IMR-90 (cell line): ENCODE data around the gene PDLIM1. TPM values are rescaled to one million over a fixed set of nuclear protein-coding genes. Genes with fewer than 3 reads are reported as not detected.
A peak's percentile ranks its signal among the peaks of the same experiment; 100 is the strongest.

Experiments
- ATAC-seq: fragments of 200-7000 bp; cut with Tn5 transposase; 2 replicates; pipeline ENCODE4 v1.9.1; 2020; ENCODE audit warnings: low read depth, mild to moderate bottlenecking, moderate library complexity
- BruUV-seq: library from RNA; stranded (reverse); fragments of 400-500 nt; replicated peaks from 2 replicates; lab custom pipeline; 2021; lab: Mats Ljungman, UMichigan
- CTCF ChIA-PET: fragments of 300-600 bp; formaldehyde crosslinking; extraction: SDS; loops from one replicate; lab custom pipeline; 2021; ENCODE audit warnings: antibody characterized with exemption; lab: Yijun Ruan, JAX
- POLR2A ChIA-PET: fragments of 300-600 bp; sonication (Branson Sonifier 250); formaldehyde crosslinking; loops from one replicate; lab custom pipeline; 2022; ENCODE audit warnings: antibody characterized with exemption; ENCODE audit not compliant: unreplicated experiment; lab: Charles Lee
- DNase-seq: peaks from one replicate; pipeline ENCODE4 v3.0.0; 2013
- H2AFZ ChIP-seq: replicated peaks from 2 replicates; pipeline ENCODE3; 2013; ENCODE audit warnings: low read length, mild to moderate bottlenecking; ENCODE audit not compliant: poor library complexity
- H2AK5ac ChIP-seq: 2 replicates; pipeline ENCODE4 v1.6.1; 2013; ENCODE audit warnings: low read depth, low read length, inconsistent platforms
- H2AK9ac ChIP-seq: replicated peaks from 2 replicates; pipeline ENCODE3; 2013; ENCODE audit warnings: mild to moderate bottlenecking, low read depth, low read length, moderate library complexity; ENCODE audit not compliant: poor library complexity
- H2BK120ac ChIP-seq: 2 replicates; pipeline ENCODE4 v1.6.1; 2013; ENCODE audit warnings: low read depth, low read length, inconsistent platforms
- H2BK15ac ChIP-seq: 3 replicates; pipeline ENCODE4 v1.6.1; 2013; ENCODE audit warnings: low read depth, low read length, inconsistent platforms
- H2BK20ac ChIP-seq: 2 replicates; pipeline ENCODE4 v1.6.1; 2013; ENCODE audit warnings: low read depth, mild to moderate bottlenecking, inconsistent platforms, low read length, moderate library complexity
- H2BK5ac ChIP-seq: 2 replicates; pipeline ENCODE4 v1.6.1; 2013; ENCODE audit warnings: mild to moderate bottlenecking, low read depth, low read length, inconsistent platforms; ENCODE audit not compliant: poor library complexity, severe bottlenecking
- H3K14ac ChIP-seq: replicated peaks from 2 replicates; pipeline ENCODE4 v1.6.1; 2013; ENCODE audit warnings: low read depth, low read length, inconsistent platforms
- H3K18ac ChIP-seq: 2 replicates; pipeline ENCODE4 v1.6.1; 2013; ENCODE audit warnings: low read depth, low read length, control low read depth
- H3K23ac ChIP-seq: 2 replicates; pipeline ENCODE4 v1.6.1; 2013; ENCODE audit warnings: low read depth, low read length, inconsistent platforms
- H3K27ac ChIP-seq: 2 replicates; pipeline ENCODE4 v1.5.1; 2013; ENCODE audit warnings: mild to moderate bottlenecking, control low read depth, low read length; ENCODE audit not compliant: insufficient read depth
- H3K27me3 ChIP-seq: 2 replicates; pipeline ENCODE4 v1.6.1; 2013; ENCODE audit warnings: low read length; ENCODE audit not compliant: control insufficient read depth, insufficient read depth
- H3K36me3 ChIP-seq: 2 replicates; pipeline ENCODE4 v1.6.1; 2013; ENCODE audit warnings: low read length, mixed read lengths; ENCODE audit not compliant: control insufficient read depth, insufficient read depth
- H3K4ac ChIP-seq: 2 replicates; pipeline ENCODE4 v1.6.1; 2013; ENCODE audit warnings: low read depth, low read length, inconsistent platforms
- H3K4me1 ChIP-seq: 2 replicates; pipeline ENCODE4 v1.6.1; 2013; ENCODE audit warnings: low read length, mixed read lengths; ENCODE audit not compliant: control insufficient read depth, insufficient read depth
- H3K4me2 ChIP-seq: 2 replicates; pipeline ENCODE4 v1.6.1; 2013; ENCODE audit warnings: low read depth, mild to moderate bottlenecking, control low read depth, low read length, moderate library complexity
- H3K4me3 ChIP-seq: 2 replicates; pipeline ENCODE4 v1.5.1; 2013; ENCODE audit warnings: low read depth, mild to moderate bottlenecking, control low read depth, low read length, moderate library complexity; ENCODE audit not compliant: insufficient read depth
- H3K56ac ChIP-seq: 2 replicates; pipeline ENCODE4 v1.6.1; 2013; ENCODE audit warnings: low read length, inconsistent platforms; ENCODE audit not compliant: insufficient read depth; ENCODE audit errors: extremely low read depth
- H3K79me1 ChIP-seq, 2 experiments: 2 replicates each; pipeline ENCODE4 v1.6.1; 2013; ENCODE audit warnings: low read length in 2 of 2, inconsistent platforms in 1 of 2, low read depth in 1 of 2
- H3K9ac ChIP-seq: 2 replicates; pipeline ENCODE4 v1.6.1; 2013; ENCODE audit warnings: low read depth, low read length, control low read depth
- H3K9me1 ChIP-seq: 2 replicates; pipeline ENCODE4 v1.6.1; 2013; ENCODE audit warnings: low read length, inconsistent platforms; ENCODE audit not compliant: insufficient read depth
- H3K9me3 ChIP-seq: 2 replicates; pipeline ENCODE4 v1.6.1; 2013; ENCODE audit warnings: low read length; ENCODE audit not compliant: control insufficient read depth, insufficient read depth
- H4K20me1 ChIP-seq: 2 replicates; pipeline ENCODE4 v1.6.1; 2013; ENCODE audit warnings: low read length, inconsistent platforms; ENCODE audit not compliant: insufficient read depth
- H4K5ac ChIP-seq: 2 replicates; pipeline ENCODE4 v1.6.1; 2013; ENCODE audit warnings: mild to moderate bottlenecking, low read depth, low read length, control low read depth
- H4K8ac ChIP-seq, 2 experiments: 2 replicates each; pipeline ENCODE4 v1.6.1; 2013; ENCODE audit warnings: low read depth in 2 of 2, low read length in 2 of 2, control low read depth in 1 of 2, inconsistent platforms in 1 of 2
- H4K91ac ChIP-seq: 2 replicates; pipeline ENCODE4 v1.6.1; 2013; ENCODE audit warnings: low read depth, low read length, inconsistent platforms; ENCODE audit not compliant: insufficient read depth
- BHLHE40 ChIP-seq: fragments of 150-350 bp; IDR thresholded peaks from 2 replicates; pipeline ENCODE4 v1.6.1; 2016; ENCODE audit warnings: mild to moderate bottlenecking, low read depth, low read length
- CEBPB ChIP-seq: IDR thresholded peaks from 2 replicates; pipeline ENCODE4 v1.6.1; 2012; ENCODE audit warnings: low read depth, low read length, improper control_type of control experiment
- CHD1 ChIP-seq: IDR thresholded peaks from 2 replicates; pipeline ENCODE4 v1.6.1; 2012; ENCODE audit warnings: low read depth, low read length, improper control_type of control experiment
- ELK1 ChIP-seq: fragments of 150-350 bp; IDR thresholded peaks from 2 replicates; pipeline ENCODE4 v1.6.1; 2016; ENCODE audit warnings: low read depth, mild to moderate bottlenecking, low read length, moderate library complexity, borderline replicate concordance
- FOS ChIP-seq: fragments of 150-350 bp; IDR thresholded peaks from 2 replicates; pipeline ENCODE4 v1.6.1; 2016; ENCODE audit warnings: low read depth, low read length
- MAFK ChIP-seq: IDR thresholded peaks from 2 replicates; pipeline ENCODE4 v1.6.1; 2012; ENCODE audit warnings: low read depth, low read length, improper control_type of control experiment
- MAZ ChIP-seq: IDR thresholded peaks from 2 replicates; pipeline ENCODE4 v1.6.1; 2012; ENCODE audit warnings: low read depth, mild to moderate bottlenecking, low read length, improper control_type of control experiment, moderate library complexity, borderline replicate concordance
- MXI1 ChIP-seq: IDR thresholded peaks from 2 replicates; pipeline ENCODE4 v1.6.1; 2012; ENCODE audit warnings: low read depth, mild to moderate bottlenecking, low read length, moderate library complexity, borderline replicate concordance
- NFE2L2 ChIP-seq: fragments of 150-350 bp; IDR thresholded peaks from 2 replicates; pipeline ENCODE4 v1.6.1; 2016; ENCODE audit warnings: low read depth, mild to moderate bottlenecking, low read length
- POLR2A ChIP-seq: IDR thresholded peaks from 2 replicates; pipeline ENCODE4 v1.6.1; 2012; ENCODE audit warnings: mild to moderate bottlenecking, low read depth, low read length
- RAD21 ChIP-seq: IDR thresholded peaks from 2 replicates; pipeline ENCODE4 v1.6.1; 2012; ENCODE audit warnings: low read length, improper control_type of control experiment
- RCOR1 ChIP-seq: IDR thresholded peaks from 2 replicates; pipeline ENCODE4 v1.6.1; 2012; ENCODE audit warnings: mild to moderate bottlenecking, low read length, improper control_type of control experiment; ENCODE audit not compliant: insufficient replicate concordance
- RFX5 ChIP-seq: IDR thresholded peaks from 2 replicates; pipeline ENCODE4 v1.8.0; 2012; ENCODE audit warnings: low read depth, mild to moderate bottlenecking, low read length, moderate library complexity
- SMC3 ChIP-seq: fragments of 150-350 bp; IDR thresholded peaks from 2 replicates; pipeline ENCODE4 v1.6.1; 2016; ENCODE audit warnings: low read depth, mild to moderate bottlenecking, antibody characterized with exemption, low read length, moderate library complexity
- WGBS, 2 experiments: methylation state at CpG; one replicate each; pipeline versions ENCODE4 v1.1.5 to v1.1.7; 2013; ENCODE audit warnings: missing lambda C conversion rate in 2 of 2; ENCODE audit not compliant: insufficient read length in 1 of 2; ENCODE audit errors: extremely low coverage in 2 of 2; 5-methylcytosine and 5-hydroxymethylcytosine counted together
- dilution Hi-C: fragments of 300-500 bp; cut with HindIII; formaldehyde crosslinking; loops from one replicate; pipeline ENCODE4 v1.14.3; 2018; ENCODE audit warnings: low sequenced_read_pairs; ENCODE audit not compliant: unreplicated experiment
- in situ Hi-C: fragments of 300-500 bp; cut with MboI; formaldehyde crosslinking; loops from 3 replicates; pipeline ENCODE4 v1.14.3; 2019; ENCODE audit warnings: low sequenced_read_pairs, inconsistent platforms, mixed read lengths
- intact Hi-C: fragments of 100-400 bp; cut with micrococcal nuclease; formaldehyde crosslinking; loops from 2 replicates; pipeline ENCODE4 v1.10.0; 2022
- polyA plus RNA-seq, 3 experiments: library from polyadenylated mRNA; depleted of rRNA; stranded (reverse); fragments of >200 nt; gene quantifications; 2 replicates each; pipeline ENCODE4 v1.2.3, GENCODE V29; 2012; ENCODE audit warnings: low replicate concordance in 1 of 3
- total RNA-seq: library from RNA; depleted of rRNA; stranded (reverse); fragments of >200 nt; gene quantifications from 2 replicates; pipeline ENCODE4 v1.2.3, GENCODE V29; 2012
- TF ChIP-seq, protein P1 (sequence below): conservative IDR thresholded peaks from 2 replicates; pipeline ENCODE4 v1.5.1; 2012; ENCODE audit warnings: mild to moderate bottlenecking, low read depth, low read length, improper control_type of control experiment

PDLIM1 gene
- total and polyA plus RNA-seq, 2 of the 4 experiments (the other 2 are of a cell fraction) = 30.1 to 187 TPM

GRCh38 chr10:95327367-95327766 is 36.6 kb upstream of the PDLIM1 start:
- H4K20me1 ChIP-seq = no peaks in the 10 kb centered on the region
- peak overlapping the region; percentile 85 for H3K27ac ChIP-seq
- H3K23ac ChIP-seq = peak overlapping the region; percentile 96
- H3K79me1 ChIP-seq = no peaks in the 10 kb centered on the region; a peak in 1 of 4 replicates
- no peaks in the 10 kb centered on the region for H3K27me3 ChIP-seq
- H3K4me3 ChIP-seq = no peak overlapping the region
- H2BK120ac ChIP-seq = peak overlapping the region; percentile 98
- H3K9ac ChIP-seq = peak overlapping the region; percentile 1; the same call in 1 of the 2 replicates
- 54% methylated on average over 3 of the region's 5 CpGs; no CpG with 5 or more reads in 1 of the 2 experiments for WGBS, 2 experiments
- H3K9me1 ChIP-seq = peaks cover 32% of the 10 kb centered on the region
- H4K91ac ChIP-seq = peak overlapping the region; percentile 95
- no peak for ATAC-seq
- peak overlapping the region; percentile 90 for H4K5ac ChIP-seq
- no peak for TF ChIP-seq BHLHE40
- no peak for TF ChIP-seq NFE2L2
- no peak for TF ChIP-seq CEBPB
- no peak for TF ChIP-seq POLR2A
- no peak for TF ChIP-seq RAD21
- no peak for TF ChIP-seq MAZ
- TF ChIP-seq RFX5 = no peak
- no peak for TF ChIP-seq SMC3
- no peak for TF ChIP-seq MAFK
- no peak for TF ChIP-seq CHD1
- no peak for TF ChIP-seq FOS
- TF ChIP-seq ELK1 = no peak
- TF ChIP-seq RCOR1 = no peak
- TF ChIP-seq MXI1 = no peak
- TF ChIP-seq, protein P1, sequence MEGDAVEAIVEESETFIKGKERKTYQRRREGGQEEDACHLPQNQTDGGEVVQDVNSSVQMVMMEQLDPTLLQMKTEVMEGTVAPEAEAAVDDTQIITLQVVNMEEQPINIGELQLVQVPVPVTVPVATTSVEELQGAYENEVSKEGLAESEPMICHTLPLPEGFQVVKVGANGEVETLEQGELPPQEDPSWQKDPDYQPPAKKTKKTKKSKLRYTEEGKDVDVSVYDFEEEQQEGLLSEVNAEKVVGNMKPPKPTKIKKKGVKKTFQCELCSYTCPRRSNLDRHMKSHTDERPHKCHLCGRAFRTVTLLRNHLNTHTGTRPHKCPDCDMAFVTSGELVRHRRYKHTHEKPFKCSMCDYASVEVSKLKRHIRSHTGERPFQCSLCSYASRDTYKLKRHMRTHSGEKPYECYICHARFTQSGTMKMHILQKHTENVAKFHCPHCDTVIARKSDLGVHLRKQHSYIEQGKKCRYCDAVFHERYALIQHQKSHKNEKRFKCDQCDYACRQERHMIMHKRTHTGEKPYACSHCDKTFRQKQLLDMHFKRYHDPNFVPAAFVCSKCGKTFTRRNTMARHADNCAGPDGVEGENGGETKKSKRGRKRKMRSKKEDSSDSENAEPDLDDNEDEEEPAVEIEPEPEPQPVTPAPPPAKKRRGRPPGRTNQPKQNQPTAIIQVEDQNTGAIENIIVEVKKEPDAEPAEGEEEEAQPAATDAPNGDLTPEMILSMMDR = no peak
- H3K14ac ChIP-seq = peak overlapping the region; percentile 84
- H2AK5ac ChIP-seq = peak overlapping the region; percentile 99
- BruUV-seq = no TSS peak
- ChIA-PET CTCF (no interaction called here), POLR2A (no interaction called here)
- H2AFZ ChIP-seq = peak overlapping the region; percentile 40
- peak overlapping the region; percentile 88 for H3K18ac ChIP-seq
- no peaks in the 10 kb centered on the region for H3K36me3 ChIP-seq
- H3K4me1 ChIP-seq = peaks cover 40% of the 10 kb centered on the region
- dilution Hi-C loops = no loop called here
- H2AK9ac ChIP-seq = peak overlapping the region; percentile 89
- H3K4ac ChIP-seq = peak overlapping the region; percentile 95
- peak; percentile 66 for DNase-seq
- H3K4me2 ChIP-seq = 0 out of 2 replicates have a peak overlapping the region, but pooled peaks have one; percentile 3
- H2BK5ac ChIP-seq = peak overlapping the region; percentile 87
- H4K8ac ChIP-seq = peak overlapping the region; percentile 71 to 80
- peak overlapping the region; percentile 99 for H2BK15ac ChIP-seq
- H3K9me3 ChIP-seq = no peaks in the 10 kb centered on the region
- H2BK20ac ChIP-seq = peak overlapping the region; percentile 98
- H3K56ac ChIP-seq = peak overlapping the region; percentile 27; the same call in 1 of the 2 replicates
- in situ Hi-C loops = no loop called here
- intact Hi-C loops = loop anchor here (2.0 kb wide), 1 partner anchor 15 kb away; no protein-coding TSS in a partner anchor
